ENCODE data around the gene SAMD11.
A peak's percentile ranks its signal among the peaks of the same experiment; 100 is the strongest.
"Not testable (repeated sequence)": the region's sequence is repeated elsewhere in the genome, so short reads cannot be mapped to it uniquely, and the experiment has no call there.

Gene SAMD11

DNA sequence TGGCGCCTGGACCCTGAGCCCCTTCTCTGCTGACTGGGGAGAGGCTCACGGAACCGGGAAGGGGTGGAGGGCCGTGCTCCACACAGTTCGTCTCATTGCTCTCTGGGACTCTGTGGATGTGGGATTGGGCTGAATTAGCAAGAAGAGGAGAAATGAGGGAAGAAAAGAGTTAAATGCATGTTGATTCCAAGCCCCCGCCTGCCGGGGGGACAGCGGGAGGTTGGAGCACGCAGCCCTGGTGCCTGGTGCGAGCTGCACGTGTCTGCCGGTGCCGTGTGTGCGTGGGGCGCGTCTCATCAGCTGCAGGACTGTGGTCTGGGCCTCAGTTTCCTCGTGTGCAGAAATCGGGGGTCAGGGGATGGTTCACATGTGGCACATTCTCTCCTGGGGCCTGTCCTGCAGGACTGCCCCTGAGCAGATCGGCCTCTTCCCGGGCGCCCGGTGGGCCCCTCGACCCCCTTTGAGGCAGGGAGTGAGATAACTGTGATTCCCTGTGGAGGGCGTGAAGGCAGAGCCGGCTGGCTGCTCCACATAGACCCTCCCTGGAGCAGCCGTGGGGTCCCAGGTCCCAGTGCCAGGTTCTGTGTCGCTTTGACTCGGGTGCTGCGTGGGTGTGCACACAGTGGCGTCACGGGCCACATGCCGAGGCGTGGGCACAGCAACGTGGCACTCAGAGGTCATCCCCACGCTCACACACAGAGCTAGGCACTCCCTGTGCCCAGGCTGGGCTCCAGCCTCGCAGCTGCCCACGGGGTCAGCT is 11.4 kb downstream of the SAMD11 start:
- DNase-seq = no peak

- DNase-seq = peak; percentile 52 to 80
These were observed 12.1 kb downstream of the SAMD11 start for GRCh38 chr1:935751-936231.

DNA sequence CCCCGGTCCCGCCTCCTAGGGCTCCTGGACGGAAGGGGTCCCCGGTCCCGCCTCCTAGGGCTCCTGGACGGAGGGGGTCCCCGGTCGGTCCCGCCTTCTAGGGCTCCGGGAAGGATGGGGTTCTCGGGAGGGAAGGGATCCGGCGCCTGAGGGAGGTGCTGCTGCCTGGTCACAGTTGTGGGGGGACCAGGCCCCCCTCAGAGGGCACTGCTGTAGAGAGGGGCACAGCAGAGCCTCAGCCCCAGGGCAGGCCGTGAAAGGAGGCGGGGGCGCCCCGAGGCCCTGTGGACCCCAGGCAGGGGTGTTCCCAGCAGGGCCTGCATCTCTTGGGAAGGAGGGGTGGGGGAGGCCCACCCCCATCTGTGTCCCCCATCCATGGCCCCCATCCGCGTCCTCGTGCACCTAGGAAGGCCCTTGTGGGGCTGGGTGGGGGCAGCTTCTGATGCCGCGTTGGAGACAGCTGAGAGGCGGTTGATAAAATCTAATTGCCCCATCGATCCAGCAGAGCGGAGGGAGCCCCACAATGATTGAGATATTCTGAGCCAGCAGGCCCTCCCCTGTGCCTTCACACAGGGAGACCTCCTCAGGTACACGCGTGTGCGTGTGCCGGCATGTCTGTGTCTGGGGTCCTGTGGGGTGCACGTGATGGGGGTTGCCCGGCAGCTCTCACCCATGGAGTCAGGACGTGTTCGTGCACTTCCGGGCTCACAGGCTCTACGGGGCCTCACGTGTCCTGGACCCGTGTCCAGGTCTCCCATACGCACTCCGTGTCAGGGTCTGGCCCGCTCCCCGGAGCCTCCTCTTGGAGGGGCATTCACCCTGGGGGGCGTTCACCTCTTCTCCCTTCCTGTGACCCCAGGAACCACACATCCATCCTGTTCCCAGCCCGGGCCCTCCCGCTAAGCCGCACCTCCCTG is 12.9 kb downstream of the SAMD11 start:
- no peak for DNase-seq

- DNase-seq = no peak
These were observed 13.8 kb downstream of the SAMD11 start for GRCh38 chr1:937521-937920.

GRCh38 chr1:938088-938683 is 14.5 kb downstream of the SAMD11 start:
- DNase-seq = no peak

GRCh38 chr1:938711-939489 is 15.2 kb downstream of the SAMD11 start:
- DNase-seq = no peak

- DNase-seq = no peak
These were observed 15.9 kb downstream of the SAMD11 start for GRCh38 chr1:939511-940106.

GRCh38 chr1:940107-941014 is 16.6 kb downstream of the SAMD11 start:
- peak; percentile 70 to 90 for DNase-seq

- DNase-seq = no peak
These were observed 17.4 kb downstream of the SAMD11 start for GRCh38 chr1:941015-941587.

DNA sequence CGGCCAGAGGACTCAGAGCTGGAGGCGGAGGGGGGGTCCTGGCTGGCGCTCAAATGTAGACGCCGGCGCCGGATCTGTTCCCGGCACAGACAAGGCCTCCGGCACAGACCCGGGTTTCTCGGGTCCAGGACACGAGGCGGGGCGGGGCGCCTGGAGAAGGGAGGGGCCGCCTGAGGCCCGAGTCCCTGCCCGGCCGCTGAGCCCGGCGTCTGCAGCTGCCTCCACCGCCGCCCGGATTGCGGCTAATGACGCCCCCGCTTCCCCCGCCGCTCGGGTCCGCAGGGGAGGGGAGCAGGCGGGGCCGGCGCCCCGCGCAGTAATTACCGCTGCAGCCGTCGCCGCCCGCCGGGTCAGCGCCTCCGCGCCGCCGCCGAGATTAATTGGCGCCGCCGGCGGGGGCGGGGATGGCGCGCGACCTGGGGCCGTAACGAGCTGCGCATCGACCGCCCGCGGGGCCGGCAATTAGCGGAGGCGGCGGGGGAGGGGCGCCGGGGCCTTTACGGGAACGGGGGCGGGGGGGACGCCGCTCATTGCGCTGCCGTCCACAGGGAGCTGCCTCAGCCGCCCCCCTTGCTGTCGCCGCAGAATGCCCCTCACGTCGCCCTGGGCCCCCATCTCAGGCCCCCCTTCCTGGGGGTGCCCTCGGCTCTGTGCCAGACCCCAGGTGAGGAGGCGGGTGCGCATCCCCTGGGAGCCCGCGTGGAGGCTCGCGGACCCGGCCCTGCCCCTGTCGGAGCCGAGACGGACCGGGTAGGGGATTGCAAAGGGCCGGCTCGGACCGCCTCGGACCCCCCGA is 18.1 kb downstream of the SAMD11 start:
- peak; percentile 83 to 95 for DNase-seq

DNA sequence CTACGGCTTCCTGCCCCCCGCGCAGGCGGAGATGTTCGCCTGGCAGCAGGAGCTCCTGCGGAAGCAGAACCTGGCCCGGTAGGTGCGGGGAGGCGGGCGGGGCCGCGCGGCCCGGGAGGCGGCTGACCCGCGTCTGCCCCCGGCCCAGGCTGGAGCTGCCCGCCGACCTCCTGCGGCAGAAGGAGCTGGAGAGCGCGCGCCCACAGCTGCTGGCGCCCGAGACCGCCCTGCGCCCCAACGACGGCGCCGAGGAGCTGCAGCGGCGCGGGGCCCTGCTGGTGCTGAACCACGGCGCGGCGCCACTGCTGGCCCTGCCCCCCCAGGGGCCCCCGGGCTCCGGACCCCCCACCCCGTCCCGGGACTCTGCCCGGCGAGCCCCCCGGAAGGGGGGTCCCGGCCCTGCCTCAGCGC is 18.7 kb downstream of the SAMD11 start:
- peak in 1 of 2 experiments; percentile 36 for DNase-seq

GRCh38 chr1:942864-943533 is 19.3 kb downstream of the SAMD11 start:
- DNase-seq = peak; percentile 27 to 68

DNA sequence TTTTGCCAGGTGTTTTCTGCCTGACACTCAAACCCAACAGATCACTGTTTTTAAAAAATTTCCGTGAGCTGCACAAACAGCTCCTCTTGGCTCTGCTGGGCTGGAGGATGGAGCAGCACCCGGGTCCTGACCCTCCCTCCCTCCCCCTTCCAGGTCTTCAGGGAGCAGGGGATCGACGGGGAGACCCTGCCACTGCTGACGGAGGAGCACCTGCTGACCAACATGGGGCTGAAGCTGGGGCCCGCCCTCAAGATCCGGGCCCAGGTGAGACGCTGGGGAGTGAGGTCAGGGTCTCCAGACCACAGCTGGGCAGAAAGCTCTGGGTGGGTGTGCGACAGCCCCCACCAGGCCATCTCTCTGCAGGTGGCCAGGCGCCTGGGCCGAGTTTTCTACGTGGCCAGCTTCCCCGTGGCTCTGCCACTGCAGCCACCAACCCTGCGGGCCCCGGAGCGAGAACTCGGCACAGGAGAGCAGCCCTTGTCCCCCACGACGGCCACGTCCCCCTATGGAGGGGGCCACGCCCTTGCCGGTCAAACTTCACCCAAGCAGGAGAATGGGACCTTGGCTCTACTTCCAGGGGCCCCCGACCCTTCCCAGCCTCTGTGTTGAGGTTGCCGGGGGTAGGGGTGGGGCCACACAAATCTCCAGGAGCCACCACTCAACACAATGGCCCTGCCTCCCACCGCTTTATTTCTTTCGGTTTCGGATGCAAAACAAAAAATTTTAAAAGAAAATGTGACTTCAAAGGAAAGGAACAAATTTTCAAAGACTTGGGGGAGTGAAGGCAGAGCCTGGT is 20.0 kb downstream of the SAMD11 start:
- no peak for DNase-seq

DNA sequence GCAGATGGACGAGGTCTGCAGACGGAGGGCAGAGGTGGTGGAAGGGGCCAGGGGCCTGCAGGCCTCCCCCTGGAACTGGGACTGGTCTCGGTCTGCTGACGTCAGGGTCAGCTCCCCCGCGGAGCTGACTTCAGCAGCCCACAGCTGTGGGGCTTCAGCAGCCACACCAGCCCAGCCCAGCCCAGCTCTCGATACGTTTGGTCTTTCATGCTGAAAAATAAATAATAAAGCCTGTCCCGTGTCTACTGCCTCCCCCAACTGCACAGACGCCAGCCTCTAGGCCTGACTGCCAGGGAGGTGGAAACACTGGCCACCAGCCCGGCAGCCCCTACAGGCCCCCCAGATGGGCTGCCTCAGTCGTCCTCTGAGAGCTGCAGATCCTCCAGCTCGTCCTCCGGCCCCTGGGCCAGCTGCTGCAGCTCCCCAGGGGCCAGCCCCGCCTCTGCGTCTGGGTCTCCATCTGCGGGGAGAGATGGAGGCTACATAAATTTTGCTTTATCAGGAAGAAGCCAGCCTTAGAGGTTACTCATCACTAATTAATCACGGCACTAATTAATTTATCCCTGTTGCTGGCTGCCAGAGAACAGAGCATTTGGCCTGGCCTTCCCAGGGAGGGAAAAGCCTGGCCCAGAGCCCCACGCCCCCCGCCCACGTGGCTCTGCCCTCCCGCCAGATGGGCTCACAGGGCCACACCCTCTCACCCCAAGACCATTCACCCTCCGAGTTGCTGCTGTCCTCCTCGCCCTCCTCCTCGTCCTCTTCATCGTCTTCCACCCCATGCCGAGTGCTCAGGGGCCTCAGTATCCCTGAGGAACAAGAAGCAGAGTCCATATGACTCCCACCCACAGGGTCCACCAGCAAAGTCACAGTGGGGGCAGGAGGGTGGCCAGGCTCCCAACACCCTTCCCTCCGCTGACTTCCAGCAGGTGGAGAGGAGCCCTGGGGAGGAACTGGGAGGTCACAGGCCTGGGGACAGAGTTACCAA is 20.9 kb downstream of the SAMD11 start:
- DNase-seq = no peak

DNA sequence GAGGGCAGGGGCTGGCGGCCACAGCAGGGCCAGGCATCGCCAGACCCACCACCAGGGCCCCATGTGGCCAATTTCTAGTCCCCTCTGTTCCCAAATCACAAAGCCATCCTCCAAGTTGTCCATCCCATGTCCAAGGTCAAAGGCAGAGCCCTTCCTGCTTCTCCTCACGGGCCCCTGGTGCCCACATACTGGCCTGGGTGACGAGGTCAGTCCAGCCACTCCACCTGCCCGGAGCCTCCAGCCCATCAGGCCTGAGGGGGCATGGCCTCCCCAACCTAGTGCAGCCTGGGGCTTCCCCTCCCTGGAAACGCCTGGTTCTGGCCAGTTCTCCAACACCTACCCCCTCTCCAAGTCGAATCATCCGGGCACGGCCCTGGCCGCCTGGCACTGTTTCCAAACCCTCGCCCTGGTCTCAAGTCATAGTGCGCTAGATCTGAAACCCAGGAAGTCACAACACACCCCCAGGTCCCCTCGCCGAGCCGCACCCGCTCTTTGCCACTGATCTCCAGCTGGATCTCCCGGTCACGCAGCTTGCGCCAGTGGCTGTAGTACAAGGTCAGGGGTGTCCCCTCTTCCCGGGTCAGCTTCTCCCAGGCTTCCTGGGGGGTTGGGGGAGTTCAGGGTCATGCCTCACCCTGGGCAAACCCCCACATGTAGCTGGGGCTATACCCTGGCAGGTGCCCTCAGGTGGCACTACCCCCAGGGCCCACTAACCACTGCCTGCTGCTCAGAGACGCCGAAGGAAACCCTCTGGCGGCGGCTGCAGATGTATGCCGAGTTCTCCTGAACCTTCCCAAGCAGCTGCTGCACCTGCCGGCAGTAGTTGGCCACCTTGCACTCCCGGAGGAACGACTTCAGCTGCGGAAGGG is 22.2 kb downstream of the SAMD11 start:
- no peak for DNase-seq

DNA sequence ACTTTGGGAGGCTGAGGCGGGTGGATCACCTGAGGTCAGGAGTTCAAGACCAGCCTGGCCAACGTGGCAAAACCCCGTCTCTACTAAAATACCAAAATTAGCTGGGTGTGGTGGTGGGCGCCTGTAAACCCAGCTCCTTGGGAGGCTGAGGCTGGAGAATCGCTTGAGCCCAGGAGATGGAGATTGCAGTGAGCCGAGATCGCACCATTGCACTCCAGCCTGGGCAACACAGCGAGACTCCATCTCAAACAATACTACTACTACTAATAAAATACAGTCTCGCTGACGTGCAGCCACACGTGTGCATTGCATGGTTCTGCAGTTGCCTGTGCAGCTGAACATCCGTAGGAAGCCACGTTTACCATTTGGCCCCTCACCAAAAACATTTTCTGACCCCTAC is 23.1 kb downstream of the SAMD11 start:
- DNase-seq = not testable (repeated sequence)
